Measurements from ENCODE around the gene MYO5A.

- TF ChIP-seq POLR2A (IDR thresholded peaks at IDR 0.05; ENCODE audit: low read length) (no peak), GATA1 (IDR thresholded peaks at IDR 0.05; ENCODE audit: low read depth, low read length) (no peak)
Observed at GRCh38 chr15:52336529-52336928, 192.2 kb downstream of the MYO5A start.

Data from erythroblast (primary cell).